ENCODE results near the gene MLH1.

Gene MLH1

DNA sequence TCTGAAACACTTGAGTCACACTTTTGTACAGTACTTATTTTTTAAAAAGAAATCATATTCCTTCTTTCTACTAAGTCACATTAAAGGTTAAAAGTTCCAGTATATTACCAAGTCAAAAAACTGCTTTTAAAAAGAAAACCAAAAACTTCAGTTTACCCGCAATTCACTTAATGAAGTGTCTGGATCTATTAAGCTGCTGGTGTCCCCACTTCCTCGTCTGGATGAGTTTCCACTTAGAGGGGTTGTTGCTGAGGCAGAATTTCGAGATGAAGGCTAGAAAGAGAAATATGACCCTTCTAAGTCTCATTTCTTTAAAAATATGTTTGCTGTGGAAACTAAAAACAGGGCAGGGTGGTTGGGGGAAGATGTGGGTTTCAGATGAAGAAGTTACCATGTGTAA, 101.3 kb downstream of the MLH1 start:
- DNase-seq (ENCODE audit: low read depth) = no peak

DNA sequence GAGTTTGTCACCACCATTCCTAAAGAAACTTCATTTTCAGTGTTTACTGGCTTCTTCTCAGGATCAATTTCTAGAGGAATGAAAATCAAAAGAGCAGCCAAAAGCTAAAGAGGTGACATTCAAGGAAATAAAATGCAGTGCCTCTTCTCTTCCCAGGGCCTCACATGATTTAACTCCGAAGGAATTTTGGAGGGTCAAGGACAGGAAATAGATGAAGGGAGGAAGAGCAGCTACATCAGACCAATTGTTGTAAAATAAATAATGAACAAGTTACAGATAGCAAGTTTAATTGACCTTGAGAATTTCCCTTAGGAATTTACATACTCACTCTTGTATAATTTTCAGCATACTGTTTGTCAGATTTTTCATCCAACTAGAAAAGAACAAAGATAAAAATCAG, 103.0 kb downstream of the MLH1 start:
- no peak for DNase-seq (ENCODE audit: low read depth)

- DNase-seq (ENCODE audit: low read depth) = no peak
Observed at GRCh38 chr3:37096975-37097374, 103.7 kb downstream of the MLH1 start.

DNA sequence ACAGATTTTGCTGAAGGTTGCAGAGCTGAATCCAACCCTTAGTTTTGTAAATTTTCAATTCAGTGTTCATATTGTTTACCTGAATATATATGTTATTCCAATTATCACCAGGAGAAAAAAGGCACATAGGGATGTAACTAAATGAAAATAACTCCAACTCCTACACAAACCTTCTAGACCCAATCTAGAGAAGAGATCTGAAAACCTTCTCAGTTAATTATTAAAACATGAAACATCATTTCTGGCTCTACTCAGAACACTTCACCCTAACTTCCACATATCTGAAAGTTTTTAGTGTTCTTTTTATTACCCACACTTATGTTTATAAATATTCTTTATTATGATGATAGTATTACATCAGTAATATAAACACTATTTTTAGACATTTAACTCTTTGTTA, 104.5 kb downstream of the MLH1 start:
- no peak for DNase-seq (ENCODE audit: low read depth)

- DNase-seq (ENCODE audit: low read depth) = no peak
Observed at GRCh38 chr3:37098884-37099283, 105.6 kb downstream of the MLH1 start.

GRCh38 chr3:37099469-37099868, 106.2 kb downstream of the MLH1 start:
- no peak for DNase-seq (ENCODE audit: low read depth)

DNA sequence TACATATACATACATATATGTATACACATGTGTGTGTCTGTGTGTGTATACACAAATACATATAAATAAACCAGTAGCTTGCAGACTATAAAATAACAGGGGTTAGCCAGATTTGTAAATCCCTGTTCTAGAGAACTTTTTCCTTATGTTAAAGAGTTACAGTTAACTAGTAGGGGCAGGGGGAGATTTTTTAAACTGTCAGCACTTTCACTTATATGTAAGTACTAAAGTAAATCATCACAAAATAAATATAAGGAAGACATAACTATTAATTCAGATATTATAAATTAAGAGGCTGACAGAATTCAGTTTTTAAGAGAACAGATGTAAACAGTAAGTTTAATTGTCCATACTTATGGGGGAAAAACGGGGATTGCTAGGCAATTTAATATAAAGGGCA, 107.1 kb downstream of the MLH1 start:
- DNase-seq (ENCODE audit: low read depth) = no peak

Measured in stimulated activated CD8-positive, alpha-beta memory T cell treated with anti-CD3 and anti-CD28 coated beads, Interleukin-7, amount 100 ng/mL, for 24 hours (primary cell).